HCT116 (cell line): Measurements from ENCODE around the gene FKBP1A.

Source experiments
- EGR1 ChIP-seq: IDR thresholded peaks from 2 replicates; pipeline ENCODE4 v1.6.1; 2012; ENCODE audit warnings: low read depth
- EZH2 ChIP-seq: fragments of 200-600 bp; sonication (generic); IDR thresholded peaks from 2 replicates; pipeline ENCODE4 v1.6.1; 2017; ENCODE audit warnings: antibody characterized with exemption, mixed run types
- JUND ChIP-seq: IDR thresholded peaks from 2 replicates; pipeline ENCODE4 v1.6.1; 2012
- POLR2A ChIP-seq: IDR thresholded peaks from 2 replicates; pipeline ENCODE4 v1.7.0; 2011; ENCODE audit warnings: borderline replicate concordance; ENCODE audit not compliant: insufficient read depth, insufficient read length; ENCODE audit errors: extremely low read depth
- SRF ChIP-seq: IDR thresholded peaks from 2 replicates; pipeline ENCODE4 v1.6.1; 2012; ENCODE audit warnings: low read depth
- YY1 ChIP-seq: IDR thresholded peaks from 2 replicates; pipeline ENCODE4 v1.6.1; 2011; ENCODE audit warnings: low read length, low read depth, moderate library complexity, mild to moderate bottlenecking; ENCODE audit not compliant: insufficient replicate concordance; ENCODE audit errors: extremely low read depth
- TF ChIP-seq, protein P1 (sequence below): IDR thresholded peaks from 2 replicates; pipeline ENCODE4 v1.6.1; 2012; ENCODE audit warnings: low read depth
- TF ChIP-seq, protein P2 (sequence below), 3 experiments: fragments of 200-600 bp in 1 of 3; sonication (generic) in 1 of 3; IDR thresholded peaks in 2 of 3; conservative IDR thresholded peaks in 1 of 3; 2 replicates each; pipeline ENCODE4 v1.5.1; 2012 to 2017; ENCODE audit warnings: low read depth in 2 of 3, low read length in 2 of 3, antibody characterized with exemption in 1 of 3, borderline replicate concordance in 1 of 3, control low read depth in 1 of 3, mild to moderate bottlenecking in 1 of 3, mixed read lengths in 1 of 3, mixed run types in 1 of 3, moderate library complexity in 1 of 3; ENCODE audit not compliant: insufficient read depth in 1 of 3
- TF ChIP-seq, protein P3 (sequence below): IDR thresholded peaks from 2 replicates; pipeline ENCODE4 v1.6.1; 2012

DNA sequence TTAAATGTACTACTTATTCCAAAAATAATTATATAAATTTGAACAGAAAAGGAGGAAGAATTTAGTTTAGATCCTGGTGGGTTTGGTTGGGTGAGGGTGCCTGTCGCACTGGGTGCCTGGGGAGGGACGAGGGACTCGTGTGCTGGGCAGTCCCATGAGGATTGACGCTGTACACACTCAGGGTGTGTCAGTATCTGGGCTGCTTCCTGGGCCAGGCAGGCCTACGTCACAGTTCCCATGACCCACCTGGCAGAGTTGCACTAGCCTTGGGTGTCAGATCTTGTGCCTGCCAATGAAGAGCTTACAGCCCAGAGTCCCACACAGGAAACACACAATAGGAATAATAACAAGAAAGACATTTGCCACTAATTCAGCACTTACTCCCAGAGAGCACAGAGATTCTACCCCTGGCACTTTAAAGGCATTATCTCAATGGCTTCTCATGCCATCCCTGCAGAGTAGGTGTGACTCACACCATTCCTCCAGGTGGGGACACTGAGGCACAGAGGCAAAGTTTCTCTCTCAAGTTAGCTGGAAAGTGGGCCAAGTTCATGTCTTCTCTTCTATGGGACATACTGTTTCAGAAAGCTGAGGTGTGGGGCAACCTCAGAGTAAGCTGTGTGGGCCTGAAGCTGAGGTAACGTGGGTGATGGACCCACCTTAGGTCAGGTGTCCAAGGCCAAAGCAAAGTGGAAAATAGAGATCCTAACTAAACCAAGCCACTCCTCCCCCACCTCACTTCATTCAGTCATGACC lies 62.6 kb downstream of the FKBP1A start:
- TF ChIP-seq, protein P1, sequence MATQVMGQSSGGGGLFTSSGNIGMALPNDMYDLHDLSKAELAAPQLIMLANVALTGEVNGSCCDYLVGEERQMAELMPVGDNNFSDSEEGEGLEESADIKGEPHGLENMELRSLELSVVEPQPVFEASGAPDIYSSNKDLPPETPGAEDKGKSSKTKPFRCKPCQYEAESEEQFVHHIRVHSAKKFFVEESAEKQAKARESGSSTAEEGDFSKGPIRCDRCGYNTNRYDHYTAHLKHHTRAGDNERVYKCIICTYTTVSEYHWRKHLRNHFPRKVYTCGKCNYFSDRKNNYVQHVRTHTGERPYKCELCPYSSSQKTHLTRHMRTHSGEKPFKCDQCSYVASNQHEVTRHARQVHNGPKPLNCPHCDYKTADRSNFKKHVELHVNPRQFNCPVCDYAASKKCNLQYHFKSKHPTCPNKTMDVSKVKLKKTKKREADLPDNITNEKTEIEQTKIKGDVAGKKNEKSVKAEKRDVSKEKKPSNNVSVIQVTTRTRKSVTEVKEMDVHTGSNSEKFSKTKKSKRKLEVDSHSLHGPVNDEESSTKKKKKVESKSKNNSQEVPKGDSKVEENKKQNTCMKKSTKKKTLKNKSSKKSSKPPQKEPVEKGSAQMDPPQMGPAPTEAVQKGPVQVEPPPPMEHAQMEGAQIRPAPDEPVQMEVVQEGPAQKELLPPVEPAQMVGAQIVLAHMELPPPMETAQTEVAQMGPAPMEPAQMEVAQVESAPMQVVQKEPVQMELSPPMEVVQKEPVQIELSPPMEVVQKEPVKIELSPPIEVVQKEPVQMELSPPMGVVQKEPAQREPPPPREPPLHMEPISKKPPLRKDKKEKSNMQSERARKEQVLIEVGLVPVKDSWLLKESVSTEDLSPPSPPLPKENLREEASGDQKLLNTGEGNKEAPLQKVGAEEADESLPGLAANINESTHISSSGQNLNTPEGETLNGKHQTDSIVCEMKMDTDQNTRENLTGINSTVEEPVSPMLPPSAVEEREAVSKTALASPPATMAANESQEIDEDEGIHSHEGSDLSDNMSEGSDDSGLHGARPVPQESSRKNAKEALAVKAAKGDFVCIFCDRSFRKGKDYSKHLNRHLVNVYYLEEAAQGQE: no peak
- TF ChIP-seq POLR2A (no peak), EGR1 (no peak), YY1 (no peak), SRF (no peak), JUND (no peak), EZH2 (no peak)
- TF ChIP-seq, protein P2, sequence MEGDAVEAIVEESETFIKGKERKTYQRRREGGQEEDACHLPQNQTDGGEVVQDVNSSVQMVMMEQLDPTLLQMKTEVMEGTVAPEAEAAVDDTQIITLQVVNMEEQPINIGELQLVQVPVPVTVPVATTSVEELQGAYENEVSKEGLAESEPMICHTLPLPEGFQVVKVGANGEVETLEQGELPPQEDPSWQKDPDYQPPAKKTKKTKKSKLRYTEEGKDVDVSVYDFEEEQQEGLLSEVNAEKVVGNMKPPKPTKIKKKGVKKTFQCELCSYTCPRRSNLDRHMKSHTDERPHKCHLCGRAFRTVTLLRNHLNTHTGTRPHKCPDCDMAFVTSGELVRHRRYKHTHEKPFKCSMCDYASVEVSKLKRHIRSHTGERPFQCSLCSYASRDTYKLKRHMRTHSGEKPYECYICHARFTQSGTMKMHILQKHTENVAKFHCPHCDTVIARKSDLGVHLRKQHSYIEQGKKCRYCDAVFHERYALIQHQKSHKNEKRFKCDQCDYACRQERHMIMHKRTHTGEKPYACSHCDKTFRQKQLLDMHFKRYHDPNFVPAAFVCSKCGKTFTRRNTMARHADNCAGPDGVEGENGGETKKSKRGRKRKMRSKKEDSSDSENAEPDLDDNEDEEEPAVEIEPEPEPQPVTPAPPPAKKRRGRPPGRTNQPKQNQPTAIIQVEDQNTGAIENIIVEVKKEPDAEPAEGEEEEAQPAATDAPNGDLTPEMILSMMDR (IDR thresholded peaks at IDR 0.05 in 2 of 3, conservative IDR thresholded peaks at IDR 0.05 in 1 of 3; ENCODE audit: borderline replicate concordance in 1 of 3, insufficient read depth in 1 of 3, low read depth in 2 of 3, low read length in 2 of 3): no peak
- TF ChIP-seq, protein P3, sequence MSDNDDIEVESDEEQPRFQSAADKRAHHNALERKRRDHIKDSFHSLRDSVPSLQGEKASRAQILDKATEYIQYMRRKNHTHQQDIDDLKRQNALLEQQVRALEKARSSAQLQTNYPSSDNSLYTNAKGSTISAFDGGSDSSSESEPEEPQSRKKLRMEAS: no peak
